Activated CD8-positive, alpha-beta memory T cell treated with anti-CD3 and anti-CD28 coated beads, Interleukin-2, amount 50 U/mL, for 1 hour (primary cell): ENCODE results near the gene ZFP90.
"Not testable (repeated sequence)": the region's sequence is repeated elsewhere in the genome, so short reads cannot be mapped to it uniquely, and the experiment has no call there.

Source experiments
- DNase-seq: peaks from one replicate; pipeline ENCODE4 v3.0.0-alpha.2; 2020; ENCODE audit errors: extremely low read depth

Gene ZFP90

GRCh38 chr16:68538880-68539701 is at the start of gene ZFP90:
ZFP90 (plus strand) TSS chr16:68539291; CDS start chr16:68539793, 502 bp downstream.
- DNase-seq, result peak; percentile 55

GRCh38 chr16:68490358-68490757 is 48.7 kb upstream of the ZFP90 start:
- no peak for DNase-seq

GRCh38 chr16:68490829-68491575 is 48.1 kb upstream of the ZFP90 start:
- no peak for DNase-seq

GRCh38 chr16:68491576-68491950 is 47.5 kb upstream of the ZFP90 start:
- DNase-seq, result no peak

GRCh38 chr16:68492151-68492542 is 46.9 kb upstream of the ZFP90 start:
- no peak for DNase-seq

GRCh38 chr16:68492543-68493411 is 46.3 kb upstream of the ZFP90 start:
- DNase-seq, result no peak

- DNase-seq, result no peak
These were observed 45.5 kb upstream of the ZFP90 start for GRCh38 chr16:68493412-68494070.

GRCh38 chr16:68494261-68494660 is 44.8 kb upstream of the ZFP90 start:
- DNase-seq, result not testable (repeated sequence)

- DNase-seq, result no peak
These were observed 42.4 kb upstream of the ZFP90 start for GRCh38 chr16:68496689-68497088.

- DNase-seq, result no peak
These were observed 40.1 kb upstream of the ZFP90 start for GRCh38 chr16:68499006-68499405.

GRCh38 chr16:68503334-68503733 is 35.8 kb upstream of the ZFP90 start:
- DNase-seq, result no peak

GRCh38 chr16:68504066-68504465 is 35.0 kb upstream of the ZFP90 start:
- no peak for DNase-seq

GRCh38 chr16:68506331-68507053 is 32.6 kb upstream of the ZFP90 start:
- DNase-seq, result no peak

- no peak for DNase-seq
These were observed 31.1 kb upstream of the ZFP90 start for GRCh38 chr16:68508013-68508412.

GRCh38 chr16:68508641-68509240 is 30.4 kb upstream of the ZFP90 start:
- no peak for DNase-seq

- no peak for DNase-seq
These were observed 29.7 kb upstream of the ZFP90 start for GRCh38 chr16:68509381-68509780.

GRCh38 chr16:68510775-68511174 is 28.3 kb upstream of the ZFP90 start:
- no peak for DNase-seq

GRCh38 chr16:68512183-68512582 is 26.9 kb upstream of the ZFP90 start:
- no peak for DNase-seq

- DNase-seq, result no peak
These were observed 26.3 kb upstream of the ZFP90 start for GRCh38 chr16:68512742-68513141.

GRCh38 chr16:68514511-68514910 is 24.6 kb upstream of the ZFP90 start:
- DNase-seq, result no peak
